Body of pancreas (tissue), 4 donors: ENCODE results near the gene RBCK1. TPM values are rescaled to one million over a fixed set of nuclear protein-coding genes. Genes with fewer than 3 reads are reported as not detected.
A peak's percentile ranks its signal among the peaks of the same experiment; 100 is the strongest.
"Not testable (repeated sequence)": the region's sequence is repeated elsewhere in the genome, so short reads cannot be mapped to it uniquely, and the experiment has no call there.

Experiments
- ATAC-seq: fragments of 150-250 bp; one replicate; pipeline ENCODE4 v1.9.1; 2016
- DNase-seq, 4 donors: peaks; one replicate each; pipeline ENCODE4 v3.0.0-alpha.2; 2019
- H3K27ac ChIP-seq, 4 donors: fragments of 200-600 bp; sonication (generic); 1 replicate in 3 of 4; 2 replicates in 1 of 4; pipeline versions ENCODE4 v1.5.1 to v1.6.1; 2016 to 2019; ENCODE audit warnings: mild to moderate bottlenecking in 1 of 4, mixed read lengths in 1 of 4, moderate library complexity in 1 of 4
- H3K27me3 ChIP-seq, 2 donors: fragments of 200-600 bp; sonication (generic); one replicate each; pipeline ENCODE4 v1.6.0; 2016; ENCODE audit warnings: mild to moderate bottlenecking in 1 of 2
- H3K36me3 ChIP-seq, 2 donors: fragments of 200-600 bp; sonication (generic); replicated peaks in 1 of 2; 2 replicates each; pipeline ENCODE4 v1.5.1; 2016; ENCODE audit warnings: low read depth in 2 of 2; ENCODE audit not compliant: insufficient read depth in 1 of 2
- H3K4me1 ChIP-seq: fragments of 200-600 bp; sonication (generic); one replicate; pipeline ENCODE4 v1.6.0; 2016
- H3K4me3 ChIP-seq, 2 donors: fragments of 200-600 bp; sonication (generic); 1 replicate in 1 of 2; 2 replicates in 1 of 2; pipeline ENCODE4 v1.5.1; 2016 to 2019
- H3K9me3 ChIP-seq, 3 donors: fragments of 200-600 bp; sonication (generic); 1 replicate in 2 of 3; 2 replicates in 1 of 3; pipeline ENCODE4 v1.5.1; 2016
- CTCF ChIP-seq, 7 experiments: fragments of 450-650 bp in 4 of 7; fragments of 200-600 bp in 3 of 7; sonication (generic) in 3 of 7; IDR thresholded peaks; one replicate each; pipeline ENCODE4 v1.5.1; 2016 to 2019; ENCODE audit warnings: antibody characterized with exemption in 7 of 7
- POLR2A ChIP-seq, 3 donors: fragments of 450-650 bp; IDR thresholded peaks; one replicate each; pipeline ENCODE4 v1.6.1; 2016; ENCODE audit warnings: antibody characterized with exemption in 3 of 3, mild to moderate bottlenecking in 2 of 3
- WGBS, 2 donors: methylation state at CpG; one replicate each; pipeline ENCODE4 v1.1.5; 2017; 5-methylcytosine and 5-hydroxymethylcytosine counted together
- intact Hi-C: fragments of 100-400 bp; cut with DNase I; formaldehyde crosslinking; loops from one replicate; pipeline ENCODE4 v1.15.1; 2023
- total RNA-seq, 2 donors: library from RNA; depleted of rRNA; stranded (reverse); fragments of >200 nt; gene quantifications; one replicate each; pipeline ENCODE4 v1.1.0, GENCODE V29; 2016

The RBCK1 gene
- total RNA-seq, 2 donors from 2014 or later = 36.1 to 95.9 TPM

- no peak for ATAC-seq
- intact Hi-C loops = loop anchor here (10.0 kb wide), 1 partner anchor 121 kb away; no protein-coding TSS in a partner anchor
These were observed 67.6 kb downstream of the RBCK1 start for GRCh38 chr20:475463-476357.

GRCh38 chr20:476561-477249, 68.6 kb downstream of the RBCK1 start:
- H3K27me3 ChIP-seq, ATAC-seq, H3K36me3 ChIP-seq, H3K4me3 ChIP-seq, DNase-seq, H3K4me1 ChIP-seq, H3K9me3 ChIP-seq, H3K27ac ChIP-seq: not testable (repeated sequence)
- intact Hi-C loops = loop anchor here (10.0 kb wide), 1 partner anchor 122 kb away; no protein-coding TSS in a partner anchor
- WGBS, 2 donors = 93 to 98% methylated on average over 6 of the region's 6 CpGs

More at GRCh38 chr20:475463-476357, 67.6 kb downstream of the RBCK1 start:
- DNase-seq = no peak
- no peaks in the 10 kb centered on the region for H3K27me3 ChIP-seq
- H3K36me3 ChIP-seq = no peaks in the 10 kb centered on the region
- H3K27ac ChIP-seq = no peak overlapping the region
- H3K4me3 ChIP-seq = no peak overlapping the region
- no peaks in the 10 kb centered on the region for H3K9me3 ChIP-seq
- TF ChIP-seq POLR2A (IDR thresholded peaks at IDR 0.05) = no peak
- no peak for TF ChIP-seq CTCF (IDR thresholded peaks at IDR 0.05)
- H3K4me1 ChIP-seq = peaks cover 9% of the 10 kb centered on the region
- 94 to 98% methylated on average over 6 of the region's 6 CpGs for WGBS, 2 donors

- H3K9me3 ChIP-seq = no peaks in the 10 kb centered on the region
- no peak overlapping the region for H3K27ac ChIP-seq
- no peaks in the 10 kb centered on the region for H3K27me3 ChIP-seq
- no peak for ATAC-seq
- no peak for TF ChIP-seq POLR2A (IDR thresholded peaks at IDR 0.05)
- no peak for TF ChIP-seq CTCF (IDR thresholded peaks at IDR 0.05)
- peaks cover 9% of the 10 kb centered on the region for H3K4me1 ChIP-seq
- H3K4me3 ChIP-seq = no peak overlapping the region
- H3K36me3 ChIP-seq = peaks cover 0 to under 1% of the 10 kb centered on the region in 2 donors
- no peak for DNase-seq
- intact Hi-C loops = loop anchor here (10.0 kb wide), 1 partner anchor 123 kb away; no protein-coding TSS in a partner anchor
- 83 to 88% methylated on average over 8 of the region's 8 CpGs for WGBS, 2 donors
These were observed 70.2 kb downstream of the RBCK1 start for GRCh38 chr20:478010-478948.

- DNase-seq = peak in 1 of 4 donors; percentile 50
- intact Hi-C loops = loop anchor here (10.0 kb wide), 1 partner anchor 124 kb away; no protein-coding TSS in a partner anchor
These were observed 70.9 kb downstream of the RBCK1 start for GRCh38 chr20:478949-479429.

More at GRCh38 chr20:478949-479429, 70.9 kb downstream of the RBCK1 start:
- peaks cover 0 to 3% of the 10 kb centered on the region in 2 donors for H3K36me3 ChIP-seq
- TF ChIP-seq CTCF (IDR thresholded peaks at IDR 0.05) = peak; percentile 29 to 65 (median 57)
- TF ChIP-seq POLR2A (IDR thresholded peaks at IDR 0.05) = no peak
- ATAC-seq = peak; percentile 45
- no peaks in the 10 kb centered on the region for H3K9me3 ChIP-seq
- 50 to 51% methylated on average over 3 of the region's 3 CpGs for WGBS, 2 donors
- peaks cover 12% of the 10 kb centered on the region for H3K4me1 ChIP-seq
- H3K27me3 ChIP-seq = no peaks in the 10 kb centered on the region
- H3K27ac ChIP-seq = no peak overlapping the region
- no peak overlapping the region for H3K4me3 ChIP-seq
